GM12878 (cell line): ENCODE measurements around the gene F2RL3. TPM values are rescaled to one million over a fixed set of nuclear protein-coding genes. Genes with fewer than 3 reads are reported as not detected.

ENCODE experiments used
- ATAC-seq: fragments of 200-7000 bp; cut with Tn5 transposase; 3 replicates; pipeline ENCODE4 v1.9.1; 2020; ENCODE audit warnings: mild to moderate bottlenecking, moderate library complexity
- BruUV-seq: library from RNA; stranded (reverse); fragments of 400-500 nt; replicated peaks from 2 replicates; lab custom pipeline; 2021; lab: Mats Ljungman, UMichigan
- CTCF ChIA-PET: fragments of 300-600 bp; sonication (Branson Sonifier 250); formaldehyde crosslinking; extraction: SDS; loops from one replicate; lab custom pipeline; 2021; ENCODE audit warnings: inconsistent platforms; lab: Yijun Ruan, JAX
- POLR2A ChIA-PET: fragments of 350-600 bp; formaldehyde crosslinking; extraction: SDS; loops from one replicate; lab custom pipeline; 2021; ENCODE audit warnings: inconsistent platforms; lab: Charles Lee
- RAD21 ChIA-PET: fragments of 300-600 bp; sonication (Branson Sonifier 250); formaldehyde crosslinking; loops from one replicate; lab custom pipeline; 2023; ENCODE audit warnings: antibody characterized with exemption; ENCODE audit not compliant: unreplicated experiment; lab: Charles Lee
- SMC1A ChIA-PET: fragments of 300-600 bp; sonication (Branson Sonifier 250); formaldehyde crosslinking; loops from one replicate; lab custom pipeline; 2023; ENCODE audit not compliant: unreplicated experiment, uncharacterized antibody; lab: Charles Lee
- DNase-seq: peaks from one replicate; pipeline ENCODE4 v3.0.0-alpha.2; 2011; ENCODE audit warnings: low read depth, low spot score
- FAIRE-seq: peaks from 3 replicates; lab custom pipeline; 2011; peaks lifted over from hg19 to GRCh38; lab: Jason Lieb, UNC
- H2AFZ ChIP-seq: 2 replicates; pipeline ENCODE4 v1.6.0; 2011; ENCODE audit warnings: low read depth, low read length, control low read depth; ENCODE audit not compliant: control insufficient read depth
- H3K27ac ChIP-seq: 2 replicates; pipeline ENCODE4 v1.5.1; 2011; ENCODE audit warnings: control low read depth; ENCODE audit not compliant: control insufficient read depth, insufficient read depth
- H3K27me3 ChIP-seq, 2 experiments: replicated peaks in 1 of 2; 2 replicates each; pipeline versions ENCODE4 v1.6.0 to v1.6.1; 2011; ENCODE audit warnings: low read length in 1 of 2; ENCODE audit not compliant: control insufficient read depth in 2 of 2, insufficient read depth in 2 of 2
- H3K36me3 ChIP-seq, 2 experiments: 2 replicates each; pipeline ENCODE4 v1.5.1; 2011; ENCODE audit warnings: low read length in 1 of 2; ENCODE audit not compliant: control insufficient read depth in 2 of 2, insufficient read depth in 2 of 2
- H3K4me1 ChIP-seq: 2 replicates; pipeline ENCODE4 v1.6.1; 2011; ENCODE audit warnings: mild to moderate bottlenecking, low read length, moderate library complexity, mixed read lengths; ENCODE audit not compliant: control insufficient read depth, insufficient read depth
- H3K4me2 ChIP-seq: 2 replicates; pipeline ENCODE4 v1.6.0; 2011; ENCODE audit warnings: control low read depth; ENCODE audit not compliant: control insufficient read depth, insufficient read depth
- H3K4me3 ChIP-seq: fragments of 200-600 bp; sonication (generic); 2 replicates; pipeline ENCODE4 v1.5.1; 2016
- H3K79me2 ChIP-seq: 2 replicates; pipeline ENCODE4 v1.6.0; 2011; ENCODE audit warnings: low read length; ENCODE audit not compliant: control insufficient read depth, insufficient read depth
- H3K9ac ChIP-seq: 2 replicates; pipeline ENCODE4 v1.8.0; 2011; ENCODE audit warnings: low read length, control low read depth, mixed read lengths; ENCODE audit not compliant: control insufficient read depth, insufficient read depth
- H3K9me3 ChIP-seq: replicated peaks from 3 replicates; pipeline ENCODE4 v1.5.1; 2011; ENCODE audit warnings: mild to moderate bottlenecking, low read length; ENCODE audit not compliant: control insufficient read depth, insufficient read depth
- H4K20me1 ChIP-seq: 2 replicates; pipeline ENCODE4 v1.6.0; 2011; ENCODE audit not compliant: control insufficient read depth, insufficient read depth
- CBFB ChIP-seq: IDR thresholded peaks from 2 replicates; pipeline ENCODE4 v1.6.1; 2016; ENCODE audit warnings: antibody characterized with exemption, low read depth
- MEF2A ChIP-seq: IDR thresholded peaks from 2 replicates; pipeline ENCODE4 v1.6.1; 2011; ENCODE audit warnings: low read depth, mild to moderate bottlenecking, low read length, moderate library complexity; ENCODE audit not compliant: insufficient read depth
- POLR2A ChIP-seq: IDR thresholded peaks from 2 replicates; pipeline ENCODE4 v1.6.1; 2011; ENCODE audit warnings: low read depth, mild to moderate bottlenecking, low read length
- POU2F2 ChIP-seq: IDR thresholded peaks from 3 replicates; pipeline ENCODE4 v1.6.1; 2011; ENCODE audit warnings: low read depth, mild to moderate bottlenecking, low read length, borderline replicate concordance
- RELA ChIP-seq: fragments of 450-650 bp; IDR thresholded peaks from 2 replicates; pipeline ENCODE4 v1.8.0; 2014; ENCODE audit warnings: borderline replicate concordance; ENCODE audit not compliant: partially characterized antibody
- SMC3 ChIP-seq: IDR thresholded peaks from 2 replicates; pipeline ENCODE4 v1.6.1; 2011; ENCODE audit warnings: low read length, improper control_type of control experiment, borderline replicate concordance
- WGBS: methylation state at CpG from one replicate; pipeline ENCODE4 v1.1.6; 2016; ENCODE audit warnings: low lambda C conversion rate; ENCODE audit not compliant: insufficient replicate concordance, insufficient coverage; ENCODE audit errors: missing lambda C conversion rate; 5-methylcytosine and 5-hydroxymethylcytosine counted together
- in situ Hi-C: fragments of 300-500 bp; cut with MboI; formaldehyde crosslinking; loops from 9 replicates; pipeline ENCODE4 v1.14.3; 2018; ENCODE audit warnings: mixed read lengths
- intact Hi-C: fragments of 100-400 bp; cut with micrococcal nuclease; formaldehyde crosslinking; loops from one replicate; pipeline ENCODE4 v1.14.2; 2022; ENCODE audit not compliant: unreplicated experiment
- polyA plus RNA-seq, 11 experiments: library from polyadenylated mRNA; depleted of rRNA in 4 of 11; unstranded in 6 of 11; stranded (reverse) in 5 of 11; fragments of >200 nt; fragmentation: Nextera tagmentation in 4 of 11; fragmentation: Illumina TruSeq in 1 of 11; extraction: Ambion mirVana in 4 of 11; extraction: Trizol in 1 of 11; gene quantifications; 1 replicate in 1 of 11; 2 replicates in 10 of 11; pipeline versions ENCODE4 v1.2.1 to v1.2.3, GENCODE V29; 2011 to 2016; ENCODE audit warnings: inconsistent platforms in 2 of 11, missing spikeins in 2 of 11, low read depth in 1 of 11
- total RNA-seq, 4 experiments: library from RNA; depleted of rRNA in 3 of 4; stranded (reverse); fragments of >200 nt in 3 of 4; fragmentation: Illumina TruSeq in 1 of 4; extraction: Trizol in 1 of 4; gene quantifications; 2 replicates each; pipeline versions ENCODE4 v1.2.1 to v1.2.3, GENCODE V29; 2013 to 2021
- TF ChIP-seq, protein P1 (sequence below): IDR thresholded peaks from 2 replicates; pipeline ENCODE4 v1.6.1; 2012; ENCODE audit warnings: low read depth, low read length, improper control_type of control experiment

Gene F2RL3
- total and polyA plus RNA-seq, 10 of the 15 experiments (the other 5 are each of a cell fraction or from before 2014, with no cell fraction given) = 0.01 to 1.2 (median 0.29) TPM

DNA sequence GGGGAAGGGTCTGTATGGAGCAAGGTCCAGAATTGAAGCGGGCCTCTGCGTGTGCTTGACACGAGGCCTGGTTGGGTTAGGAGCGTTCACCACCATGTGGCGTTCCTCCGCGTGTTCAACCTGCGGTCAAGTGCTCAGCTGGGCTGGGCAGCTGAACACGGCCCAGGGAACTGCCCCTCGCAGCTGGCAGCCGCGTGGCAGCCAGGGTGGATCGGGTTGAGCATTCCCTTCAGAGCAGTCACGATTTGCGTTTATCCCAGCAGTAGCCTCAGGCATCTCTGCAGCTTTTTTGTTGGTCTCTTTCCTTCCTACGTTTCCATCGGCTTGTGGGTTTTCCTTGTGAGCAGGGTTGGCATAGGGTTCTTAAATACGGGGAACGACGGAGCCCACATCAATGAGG, 28.7 kb upstream of the F2RL3 start:
- CTCF ChIA-PET = no interaction called here

DNA sequence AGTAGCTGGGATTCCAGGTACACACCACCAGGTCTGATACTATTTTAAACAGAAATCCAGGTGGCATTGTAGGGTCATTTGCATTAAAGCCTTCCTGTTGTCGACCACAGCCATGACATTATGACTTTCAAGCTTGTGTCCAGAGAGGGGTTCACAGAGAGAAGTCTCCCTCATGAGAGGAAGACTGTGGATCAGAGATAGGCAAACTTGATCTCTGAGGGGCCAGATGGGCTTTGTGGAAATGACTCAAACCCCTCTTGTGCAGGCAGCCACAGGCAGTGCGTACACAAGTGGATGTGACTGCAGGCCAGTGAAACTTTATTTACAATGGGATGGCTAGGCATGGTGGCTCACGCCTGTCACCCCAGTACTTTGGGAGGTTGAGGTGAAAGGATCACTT, 27.8 kb upstream of the F2RL3 start:
- Histone ChIP-seq H3K9ac (no peak overlapping the region), H3K9me3 (no peaks in the 10 kb centered on the region), H3K4me2 (no peak overlapping the region), H3K27me3 (no peaks in the 10 kb centered on the region), H3K36me3 (peaks cover 3% of the 10 kb centered on the region in 2 experiments; a peak in 3 of 4 replicates), H3K4me3 (no peak overlapping the region), H3K4me1 (peaks cover 16% of the 10 kb centered on the region), H3K27ac (no peak overlapping the region), H2AFZ (no peak overlapping the region), H4K20me1 (no peaks in the 10 kb centered on the region), H3K79me2 (no peaks in the 10 kb centered on the region)
- in situ Hi-C loops (no loop called here), intact Hi-C loops (no loop called here)
- DNase-seq (no peak), FAIRE-seq (no peak), ATAC-seq (no peak)
- no peak for TF ChIP-seq SMC3
- TF ChIP-seq MEF2A = no peak
- 0 out of 3 replicates have a peak, but pooled peaks have one; percentile 17 for TF ChIP-seq POU2F2
- ChIA-PET SMC1A (no interaction called here), POLR2A (no interaction called here), CTCF (no interaction called here), RAD21 (no interaction called here)
- 59% methylated on average over 3 of the region's 3 CpGs for WGBS
- BruUV-seq = no TSS peak

More for the DNA sequence above, 28.7 kb upstream of the F2RL3 start:
- ChIA-PET RAD21 (no interaction called here), POLR2A (no interaction called here), SMC1A (no interaction called here)
- Histone ChIP-seq H3K36me3 (peaks cover 0 to 2% of the 10 kb centered on the region in 2 experiments; a peak in 3 of 4 replicates), H3K9ac (no peak overlapping the region), H2AFZ (no peak overlapping the region), H4K20me1 (no peaks in the 10 kb centered on the region), H3K4me3 (no peak overlapping the region), H3K4me2 (no peak overlapping the region), H3K27me3 (no peaks in the 10 kb centered on the region), H3K9me3 (no peaks in the 10 kb centered on the region), H3K4me1 (peaks cover 16% of the 10 kb centered on the region), H3K27ac (no peak overlapping the region), H3K79me2 (no peaks in the 10 kb centered on the region)
- 96% methylated on average over 19 of the region's 20 CpGs for WGBS
- DNase-seq (no peak), FAIRE-seq (no peak), ATAC-seq (no peak)
- no TSS peak for BruUV-seq
- in situ Hi-C loops (no loop called here), intact Hi-C loops (no loop called here)
- TF ChIP-seq POLR2A (peak; percentile 34; the same call in 1 of the 2 replicates), RELA (no peak), CBFB (no peak)
- TF ChIP-seq, protein P1, sequence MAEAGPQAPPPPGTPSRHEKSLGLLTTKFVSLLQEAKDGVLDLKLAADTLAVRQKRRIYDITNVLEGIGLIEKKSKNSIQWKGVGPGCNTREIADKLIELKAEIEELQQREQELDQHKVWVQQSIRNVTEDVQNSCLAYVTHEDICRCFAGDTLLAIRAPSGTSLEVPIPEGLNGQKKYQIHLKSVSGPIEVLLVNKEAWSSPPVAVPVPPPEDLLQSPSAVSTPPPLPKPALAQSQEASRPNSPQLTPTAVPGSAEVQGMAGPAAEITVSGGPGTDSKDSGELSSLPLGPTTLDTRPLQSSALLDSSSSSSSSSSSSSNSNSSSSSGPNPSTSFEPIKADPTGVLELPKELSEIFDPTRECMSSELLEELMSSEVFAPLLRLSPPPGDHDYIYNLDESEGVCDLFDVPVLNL = no peak
